ENCODE measurements around the gene MICAL1.

DNA sequence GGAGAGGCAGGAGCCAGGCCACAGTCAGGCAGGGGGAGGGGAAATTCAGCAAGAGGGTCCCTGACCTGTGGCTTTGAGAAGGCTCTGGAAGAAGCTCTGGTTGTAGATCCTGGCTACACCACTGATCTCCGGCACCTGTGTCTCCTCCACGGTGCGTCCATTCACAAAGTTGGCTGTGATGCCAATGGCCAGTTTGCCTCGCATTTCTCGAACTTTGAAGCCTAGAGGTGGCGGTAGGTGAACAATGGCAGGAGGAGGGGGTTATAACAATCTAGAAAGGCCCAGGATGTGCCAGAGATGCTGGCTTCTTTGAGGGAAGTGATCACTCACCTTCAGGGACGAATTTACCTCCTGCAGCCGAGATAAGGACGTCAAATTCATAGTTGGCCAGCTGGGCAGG lies 3.4 kb downstream of the MICAL1 start:
- TF ChIP-seq, protein P1, sequence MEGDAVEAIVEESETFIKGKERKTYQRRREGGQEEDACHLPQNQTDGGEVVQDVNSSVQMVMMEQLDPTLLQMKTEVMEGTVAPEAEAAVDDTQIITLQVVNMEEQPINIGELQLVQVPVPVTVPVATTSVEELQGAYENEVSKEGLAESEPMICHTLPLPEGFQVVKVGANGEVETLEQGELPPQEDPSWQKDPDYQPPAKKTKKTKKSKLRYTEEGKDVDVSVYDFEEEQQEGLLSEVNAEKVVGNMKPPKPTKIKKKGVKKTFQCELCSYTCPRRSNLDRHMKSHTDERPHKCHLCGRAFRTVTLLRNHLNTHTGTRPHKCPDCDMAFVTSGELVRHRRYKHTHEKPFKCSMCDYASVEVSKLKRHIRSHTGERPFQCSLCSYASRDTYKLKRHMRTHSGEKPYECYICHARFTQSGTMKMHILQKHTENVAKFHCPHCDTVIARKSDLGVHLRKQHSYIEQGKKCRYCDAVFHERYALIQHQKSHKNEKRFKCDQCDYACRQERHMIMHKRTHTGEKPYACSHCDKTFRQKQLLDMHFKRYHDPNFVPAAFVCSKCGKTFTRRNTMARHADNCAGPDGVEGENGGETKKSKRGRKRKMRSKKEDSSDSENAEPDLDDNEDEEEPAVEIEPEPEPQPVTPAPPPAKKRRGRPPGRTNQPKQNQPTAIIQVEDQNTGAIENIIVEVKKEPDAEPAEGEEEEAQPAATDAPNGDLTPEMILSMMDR (IDR thresholded peaks at IDR 0.05) = no peak
- TF ChIP-seq POLR2A (IDR thresholded peaks at IDR 0.05; ENCODE audit: low read depth) = no peak
- TF ChIP-seq EP300 (IDR thresholded peaks at IDR 0.05) = no peak

Data from esophagus muscularis mucosa (tissue), 4 donors.